ENCODE data around the gene COL9A1. TPM values are rescaled to one million over a fixed set of nuclear protein-coding genes. Genes with fewer than 3 reads are reported as not detected.

Gene COL9A1
- total RNA-seq, 2 donors from 2014 or later = not detected

DNA sequence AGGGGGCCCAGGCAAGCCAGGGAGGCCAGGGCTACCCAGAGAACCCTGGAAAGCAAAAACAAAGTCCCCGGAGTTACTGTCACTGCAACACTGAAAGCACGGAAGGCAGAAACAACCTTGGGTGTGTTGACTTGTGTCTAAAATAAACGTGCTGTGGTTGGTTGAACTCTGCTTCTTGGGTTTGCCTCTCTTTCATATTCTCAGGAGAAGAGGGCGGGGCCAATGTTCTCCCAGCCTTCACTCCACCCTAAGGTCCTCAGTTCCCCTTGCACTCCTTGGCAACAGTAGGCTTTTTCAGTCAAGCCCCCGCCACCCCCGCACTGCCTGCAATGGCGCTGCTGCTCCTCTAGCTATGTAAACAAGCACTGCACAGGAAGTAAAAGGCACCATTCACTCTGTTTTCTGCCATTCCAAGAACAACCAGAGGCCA is 60.9 kb downstream of the COL9A1 start:
- no peak for DNase-seq
- no peak for ATAC-seq
- Mint-ChIP-seq H3K4me3 (no peak overlapping the region), H3K4me1 (no peaks in the 10 kb centered on the region), H3K36me3 (ENCODE audit: low read depth) (no peaks in the 10 kb centered on the region), H3K27ac (no peak overlapping the region), H3K27me3 (peaks cover 27% of the 10 kb centered on the region)
- H3K9me3 ChIP-seq (ENCODE audit: control insufficient read depth, low read length, poor library complexity, severe bottlenecking) = no peaks in the 10 kb centered on the region

- no peaks in the 10 kb centered on the region for H3K4me1 Mint-ChIP-seq
- H3K27ac Mint-ChIP-seq = no peak overlapping the region
- peaks cover 29% of the 10 kb centered on the region for H3K27me3 Mint-ChIP-seq
- H3K4me3 Mint-ChIP-seq = no peak overlapping the region
- no peak for DNase-seq
- no peak for ATAC-seq
- no peaks in the 10 kb centered on the region for H3K9me3 ChIP-seq (ENCODE audit: control insufficient read depth, low read length, poor library complexity, severe bottlenecking)
- H3K36me3 Mint-ChIP-seq (ENCODE audit: low read depth) = no peaks in the 10 kb centered on the region
Measured at GRCh38 chr6:70241031-70241430, 61.9 kb downstream of the COL9A1 start.

DNA sequence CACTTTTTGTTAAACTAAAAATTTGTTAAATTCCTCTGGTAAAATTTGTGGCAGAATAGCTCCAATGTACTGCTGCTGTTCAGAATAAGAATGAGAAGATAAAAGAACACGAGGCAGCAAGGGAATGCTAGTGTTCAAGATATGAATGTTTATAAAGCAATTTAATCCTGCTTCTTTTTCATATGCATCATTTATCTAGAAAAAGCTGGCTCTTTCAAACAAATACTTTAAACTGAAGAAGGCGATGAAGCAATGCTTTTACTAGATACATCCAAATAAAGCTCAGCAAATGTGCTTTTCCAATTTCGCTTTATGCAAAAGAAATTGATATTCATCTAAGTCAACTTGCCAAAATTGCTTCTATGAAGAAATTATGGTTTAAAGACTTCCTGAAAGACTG is 66.5 kb downstream of the COL9A1 start:
- Mint-ChIP-seq H3K4me3 (no peak overlapping the region), H3K36me3 (ENCODE audit: low read depth) (no peaks in the 10 kb centered on the region), H3K27ac (no peak overlapping the region), H3K27me3 (peaks cover 30% of the 10 kb centered on the region), H3K4me1 (no peaks in the 10 kb centered on the region)
- DNase-seq (no peak), ATAC-seq (no peak)
- no peaks in the 10 kb centered on the region for H3K9me3 ChIP-seq (ENCODE audit: control insufficient read depth, low read length, poor library complexity, severe bottlenecking)

- ATAC-seq (no peak), DNase-seq (no peak)
- Mint-ChIP-seq H3K27me3 (peaks cover 30% of the 10 kb centered on the region), H3K4me1 (no peaks in the 10 kb centered on the region), H3K4me3 (no peak overlapping the region), H3K36me3 (ENCODE audit: low read depth) (no peaks in the 10 kb centered on the region), H3K27ac (no peak overlapping the region)
- H3K9me3 ChIP-seq (ENCODE audit: control insufficient read depth, low read length, poor library complexity, severe bottlenecking) = no peaks in the 10 kb centered on the region
Measured at GRCh38 chr6:70234561-70235236, 68.2 kb downstream of the COL9A1 start.

GRCh38 chr6:70231311-70231710 is 71.6 kb downstream of the COL9A1 start:
- no peak for DNase-seq
- no peak overlapping the region for H3K4me3 Mint-ChIP-seq
- no peak for ATAC-seq
- H3K27me3 Mint-ChIP-seq = peaks cover 15% of the 10 kb centered on the region
- no peak overlapping the region for H3K27ac Mint-ChIP-seq
- no peaks in the 10 kb centered on the region for H3K4me1 Mint-ChIP-seq
- H3K36me3 Mint-ChIP-seq (ENCODE audit: low read depth) = no peaks in the 10 kb centered on the region
- H3K9me3 ChIP-seq (ENCODE audit: control insufficient read depth, low read length, poor library complexity, severe bottlenecking) = no peaks in the 10 kb centered on the region

DNA sequence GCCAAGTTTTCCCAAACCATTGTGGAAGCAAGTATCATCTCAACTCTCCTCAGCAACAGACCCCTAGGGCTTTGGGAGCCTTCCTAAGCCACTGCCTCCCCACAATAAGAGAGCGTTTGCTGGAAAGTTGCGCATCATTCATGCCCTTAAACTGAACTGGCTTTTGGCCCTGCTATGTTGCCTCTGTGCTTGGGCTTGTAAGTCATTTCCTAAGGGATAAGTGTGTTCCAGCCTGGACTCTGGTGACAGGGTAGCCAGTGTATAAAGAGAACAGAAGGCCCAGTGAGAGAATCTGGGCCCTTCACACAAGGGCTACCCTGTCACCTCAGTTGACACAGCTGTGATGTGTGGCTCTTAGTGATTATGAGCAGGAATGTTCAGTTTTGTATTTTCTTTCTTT is 77.8 kb downstream of the COL9A1 start:
- peaks cover 2% of the 10 kb centered on the region for H3K4me1 Mint-ChIP-seq
- ATAC-seq (no peak), DNase-seq (no peak)
- no peak overlapping the region for H3K4me3 Mint-ChIP-seq
- H3K9me3 ChIP-seq (ENCODE audit: control insufficient read depth, low read length, poor library complexity, severe bottlenecking) = no peaks in the 10 kb centered on the region
- peaks cover 2% of the 10 kb centered on the region for H3K36me3 Mint-ChIP-seq (ENCODE audit: low read depth)
- no peak overlapping the region for H3K27ac Mint-ChIP-seq
- peaks cover 29% of the 10 kb centered on the region for H3K27me3 Mint-ChIP-seq

- Mint-ChIP-seq H3K27ac (no peak overlapping the region), H3K4me3 (no peak overlapping the region), H3K27me3 (peaks cover 48% of the 10 kb centered on the region), H3K4me1 (peaks cover 2% of the 10 kb centered on the region), H3K36me3 (ENCODE audit: low read depth) (peaks cover 2% of the 10 kb centered on the region)
- DNase-seq = no peak
- no peak for ATAC-seq
- H3K9me3 ChIP-seq (ENCODE audit: control insufficient read depth, low read length, poor library complexity, severe bottlenecking) = no peaks in the 10 kb centered on the region
Measured at GRCh38 chr6:70222439-70222749, 80.5 kb downstream of the COL9A1 start.

DNA sequence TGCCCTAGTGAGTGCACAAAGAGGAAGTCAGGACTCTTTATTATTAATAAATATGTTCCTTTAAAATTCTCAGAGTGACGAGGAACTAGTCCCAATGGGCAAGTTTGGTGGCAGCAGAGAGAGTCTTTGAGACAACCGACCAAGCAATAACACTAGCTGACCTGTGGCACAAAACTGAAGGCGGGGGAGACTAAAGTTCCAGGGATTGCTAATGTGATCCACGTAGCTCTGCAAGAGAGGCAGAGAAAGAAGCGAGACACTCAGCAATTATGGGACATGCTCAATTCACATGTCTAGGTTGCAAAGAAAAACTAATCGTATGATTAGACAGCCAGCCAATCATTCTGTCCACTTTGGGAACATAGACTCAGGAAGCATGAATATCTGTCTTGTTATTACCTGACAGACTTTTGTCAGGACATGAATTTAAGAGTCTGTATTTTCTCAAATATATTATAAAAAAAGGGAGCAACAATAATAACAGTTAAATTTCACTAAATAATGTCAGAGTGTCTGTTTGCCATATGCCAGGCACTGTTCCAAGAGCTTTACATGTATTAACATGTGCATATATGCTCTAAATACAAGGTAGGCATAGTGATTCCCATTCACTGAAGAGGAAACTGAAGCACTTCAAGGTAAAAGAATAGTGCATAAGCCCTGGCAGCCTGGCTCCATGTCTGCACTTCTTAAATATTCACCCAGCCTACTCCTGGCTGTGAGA is 81.0 kb downstream of the COL9A1 start:
- no peak overlapping the region for H3K4me3 Mint-ChIP-seq
- DNase-seq (no peak), ATAC-seq (no peak)
- H3K4me1 Mint-ChIP-seq = peaks cover 2% of the 10 kb centered on the region
- H3K27me3 Mint-ChIP-seq = peaks cover 47% of the 10 kb centered on the region
- H3K9me3 ChIP-seq (ENCODE audit: control insufficient read depth, low read length, poor library complexity, severe bottlenecking) = no peaks in the 10 kb centered on the region
- H3K27ac Mint-ChIP-seq = no peak overlapping the region
- peaks cover 2% of the 10 kb centered on the region for H3K36me3 Mint-ChIP-seq (ENCODE audit: low read depth)

DNA sequence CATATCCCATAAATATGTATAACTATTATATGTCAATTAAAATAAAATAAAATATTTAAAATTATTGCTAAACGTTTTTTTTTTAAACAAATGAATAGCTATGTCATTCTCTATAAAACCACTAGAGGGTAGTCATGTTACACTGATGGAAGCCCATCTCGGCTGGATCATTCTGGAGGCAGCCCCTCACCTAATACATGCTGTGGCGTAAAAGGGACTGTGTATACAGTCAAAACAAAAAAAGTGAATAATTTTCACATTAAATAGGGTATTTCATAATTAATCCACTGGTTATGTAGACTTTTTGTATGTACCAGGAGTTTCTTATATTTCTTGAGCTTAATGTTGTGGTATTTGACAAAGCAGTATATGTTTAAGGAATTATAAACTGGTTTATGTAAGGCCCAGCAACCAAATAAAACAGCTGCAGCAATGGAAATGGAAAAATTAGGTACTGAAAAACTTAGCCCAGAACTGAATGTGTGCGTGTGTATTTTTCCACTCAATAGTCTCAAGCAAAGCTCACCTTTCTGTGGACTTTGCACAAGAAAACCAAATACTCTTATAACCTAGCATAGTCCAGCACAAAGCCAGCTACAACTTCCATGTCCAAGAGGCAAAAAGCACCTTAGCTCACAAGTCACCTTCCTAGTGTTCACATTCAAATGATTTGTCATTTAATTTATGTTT is 81.7 kb downstream of the COL9A1 start:
- DNase-seq (no peak), ATAC-seq (peak; percentile 53)
- H3K4me3 Mint-ChIP-seq = no peak overlapping the region
- H3K36me3 Mint-ChIP-seq (ENCODE audit: low read depth) = peaks cover 2% of the 10 kb centered on the region
- H3K27me3 Mint-ChIP-seq = peaks cover 50% of the 10 kb centered on the region
- no peak overlapping the region for H3K27ac Mint-ChIP-seq
- no peaks in the 10 kb centered on the region for H3K9me3 ChIP-seq (ENCODE audit: control insufficient read depth, low read length, poor library complexity, severe bottlenecking)
- peaks cover 2% of the 10 kb centered on the region for H3K4me1 Mint-ChIP-seq

DNA sequence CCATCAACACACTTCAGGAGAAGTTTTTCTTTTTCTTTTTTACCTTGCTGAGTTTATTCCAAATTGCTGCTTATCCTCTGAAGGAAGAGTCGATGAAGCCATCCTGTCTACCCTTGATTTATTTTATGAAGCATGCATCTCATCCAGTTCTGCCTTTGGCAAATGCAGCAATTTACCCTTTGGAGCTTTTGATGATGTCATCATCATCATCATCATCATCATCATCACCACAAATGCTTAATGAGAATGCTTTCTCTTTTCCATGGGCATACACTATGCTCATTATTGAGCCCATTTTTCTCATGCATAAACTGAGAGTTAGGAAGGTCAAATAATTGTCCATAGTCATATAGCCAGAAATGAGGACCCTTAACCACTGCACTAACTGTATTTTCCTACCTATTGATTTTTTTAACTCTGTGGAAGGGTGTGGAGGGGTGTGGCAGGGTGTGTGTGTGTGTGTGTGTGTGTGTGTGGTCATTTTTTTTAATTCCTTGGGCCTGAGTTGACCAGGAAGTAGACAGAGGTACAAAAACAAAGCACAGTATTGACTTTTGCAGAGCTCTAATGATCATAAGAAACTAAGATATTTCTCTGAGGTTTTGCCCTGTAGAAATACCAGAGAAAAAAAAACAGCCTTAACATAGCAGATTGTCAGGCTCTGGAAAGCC is 82.8 kb downstream of the COL9A1 start:
- peaks cover 50% of the 10 kb centered on the region for H3K27me3 Mint-ChIP-seq
- ATAC-seq (no peak), DNase-seq (no peak)
- peaks cover 2% of the 10 kb centered on the region for H3K4me1 Mint-ChIP-seq
- H3K9me3 ChIP-seq (ENCODE audit: control insufficient read depth, low read length, poor library complexity, severe bottlenecking) = no peaks in the 10 kb centered on the region
- peaks cover 2% of the 10 kb centered on the region for H3K36me3 Mint-ChIP-seq (ENCODE audit: low read depth)
- no peak overlapping the region for H3K4me3 Mint-ChIP-seq
- H3K27ac Mint-ChIP-seq = no peak overlapping the region

- no peak overlapping the region for H3K27ac Mint-ChIP-seq
- peaks cover 51% of the 10 kb centered on the region for H3K27me3 Mint-ChIP-seq
- no peak overlapping the region for H3K4me3 Mint-ChIP-seq
- DNase-seq = no peak
- ATAC-seq = no peak
- no peaks in the 10 kb centered on the region for H3K36me3 Mint-ChIP-seq (ENCODE audit: low read depth)
- H3K4me1 Mint-ChIP-seq = no peaks in the 10 kb centered on the region
- H3K9me3 ChIP-seq (ENCODE audit: control insufficient read depth, low read length, poor library complexity, severe bottlenecking) = no peaks in the 10 kb centered on the region
Measured at GRCh38 chr6:70216767-70217166, 86.1 kb downstream of the COL9A1 start.

GRCh38 chr6:70215460-70216108 is 87.3 kb downstream of the COL9A1 start:
- no peak for ATAC-seq
- Mint-ChIP-seq H3K27me3 (peaks cover 47% of the 10 kb centered on the region), H3K4me1 (no peaks in the 10 kb centered on the region), H3K27ac (no peak overlapping the region), H3K36me3 (ENCODE audit: low read depth) (no peaks in the 10 kb centered on the region), H3K4me3 (no peak overlapping the region)
- no peak for DNase-seq
- no peaks in the 10 kb centered on the region for H3K9me3 ChIP-seq (ENCODE audit: control insufficient read depth, low read length, poor library complexity, severe bottlenecking)

- no peak overlapping the region for H3K4me3 Mint-ChIP-seq
- H3K27me3 Mint-ChIP-seq = peaks cover 19% of the 10 kb centered on the region
- ATAC-seq (no peak), DNase-seq (no peak)
- H3K4me1 Mint-ChIP-seq = no peaks in the 10 kb centered on the region
- no peak overlapping the region for H3K27ac Mint-ChIP-seq
- H3K36me3 Mint-ChIP-seq (ENCODE audit: low read depth) = no peaks in the 10 kb centered on the region
- no peaks in the 10 kb centered on the region for H3K9me3 ChIP-seq (ENCODE audit: control insufficient read depth, low read length, poor library complexity, severe bottlenecking)
Measured at GRCh38 chr6:70210462-70210861, 92.4 kb downstream of the COL9A1 start.
